ENCODE measurements around the gene RRP15.

RRP15 gene

DNA sequence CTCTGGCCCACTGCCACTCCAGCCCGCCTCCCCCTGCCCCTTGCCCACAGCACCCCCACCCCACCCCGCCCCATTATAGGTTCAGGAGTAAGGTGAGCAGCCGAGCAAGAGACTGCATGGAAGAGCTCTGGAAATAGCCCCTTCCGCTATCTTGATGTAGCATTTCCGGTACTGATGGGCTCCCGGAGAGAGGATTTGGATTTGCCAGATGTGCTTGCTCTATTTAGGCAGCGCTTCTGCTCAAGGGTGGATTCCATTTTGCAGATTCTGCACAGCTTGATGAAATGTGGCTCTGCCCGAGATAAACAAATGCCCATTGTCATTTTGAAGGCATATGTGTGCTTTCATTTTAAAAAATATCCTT, 67.0 kb downstream of the RRP15 start:
- no peaks in the 10 kb centered on the region for H4K20me1 ChIP-seq (ENCODE audit: insufficient read depth, low read length, poor library complexity, severe bottlenecking)

DNA sequence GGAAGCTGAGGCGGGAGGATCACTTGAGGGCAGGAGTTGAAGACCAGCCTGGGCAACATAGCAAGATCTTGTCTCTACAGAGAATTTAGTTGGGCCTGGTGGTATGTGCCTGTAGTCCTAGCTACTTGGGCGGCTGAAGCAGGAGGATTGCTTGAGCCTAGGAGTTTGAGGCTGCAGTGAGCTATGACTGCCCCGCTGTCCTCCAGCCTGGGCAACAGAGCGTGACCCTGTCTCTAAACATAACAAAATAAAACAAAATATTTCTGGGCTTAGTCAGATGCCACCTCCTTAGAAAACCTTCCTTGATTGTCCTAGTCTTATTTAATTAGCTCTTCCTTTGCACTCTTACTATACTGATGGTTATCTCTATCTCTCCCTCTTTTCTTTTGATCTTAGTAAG, 68.6 kb downstream of the RRP15 start:
- Histone ChIP-seq H3K4me2 (ENCODE audit: low read depth, low read length, poor library complexity, severe bottlenecking) (no peak overlapping the region), H3K9me3 (ENCODE audit: insufficient read depth, low read depth, low read length) (no peaks in the 10 kb centered on the region), H2AFZ (ENCODE audit: low read length) (no peak overlapping the region), H3K9me2 (replicated peaks; ENCODE audit: low read depth, low read length) (no peaks in the 10 kb centered on the region), H3K79me2 (ENCODE audit: insufficient read depth, low read length) (no peaks in the 10 kb centered on the region), H3K36me3 (ENCODE audit: insufficient read depth, low read length) (no peaks in the 10 kb centered on the region), H4K20me1 (ENCODE audit: insufficient read depth, low read length, poor library complexity, severe bottlenecking) (no peaks in the 10 kb centered on the region), H3F3A (ENCODE audit: low read depth) (no peaks in the 10 kb centered on the region; the same call in 1 of the 2 replicates), H3K4me3 (ENCODE audit: low read length, poor library complexity, severe bottlenecking) (no peak overlapping the region), H3K9ac (ENCODE audit: low read depth, low read length, poor library complexity, severe bottlenecking) (no peak overlapping the region), H3K4me1 (ENCODE audit: insufficient read depth, low read length, poor library complexity, severe bottlenecking) (peaks cover 11% of the 10 kb centered on the region), H3K27me3 (ENCODE audit: insufficient read depth, low read length, poor library complexity, severe bottlenecking) (no peaks in the 10 kb centered on the region)
- TF ChIP-seq CTCF (conservative IDR thresholded peaks at IDR 0.05; ENCODE audit: low read length) = no peak
- no peak for TF ChIP-seq EZH2phosphoT487 (IDR thresholded peaks at IDR 0.05; ENCODE audit: borderline replicate concordance)

More for the DNA sequence above, 67.0 kb downstream of the RRP15 start:
- Histone ChIP-seq H3K27me3 (ENCODE audit: insufficient read depth, low read length, poor library complexity, severe bottlenecking) (no peaks in the 10 kb centered on the region), H3K4me2 (ENCODE audit: low read depth, low read length, poor library complexity, severe bottlenecking) (no peak overlapping the region), H2AFZ (ENCODE audit: low read length) (no peak overlapping the region), H3K9me2 (replicated peaks; ENCODE audit: low read depth, low read length) (no peaks in the 10 kb centered on the region), H3K4me3 (ENCODE audit: low read length, poor library complexity, severe bottlenecking) (no peak overlapping the region), H3K79me2 (ENCODE audit: insufficient read depth, low read length) (no peaks in the 10 kb centered on the region), H3F3A (ENCODE audit: low read depth) (no peaks in the 10 kb centered on the region; the same call in 1 of the 2 replicates), H3K36me3 (ENCODE audit: insufficient read depth, low read length) (no peaks in the 10 kb centered on the region), H3K9me3 (ENCODE audit: insufficient read depth, low read depth, low read length) (no peaks in the 10 kb centered on the region), H3K9ac (ENCODE audit: low read depth, low read length, poor library complexity, severe bottlenecking) (no peak overlapping the region), H3K4me1 (ENCODE audit: insufficient read depth, low read length, poor library complexity, severe bottlenecking) (peaks cover 15% of the 10 kb centered on the region)
- TF ChIP-seq CTCF (conservative IDR thresholded peaks at IDR 0.05; ENCODE audit: low read length) (no peak), EZH2phosphoT487 (IDR thresholded peaks at IDR 0.05; ENCODE audit: borderline replicate concordance) (no peak)

DNA sequence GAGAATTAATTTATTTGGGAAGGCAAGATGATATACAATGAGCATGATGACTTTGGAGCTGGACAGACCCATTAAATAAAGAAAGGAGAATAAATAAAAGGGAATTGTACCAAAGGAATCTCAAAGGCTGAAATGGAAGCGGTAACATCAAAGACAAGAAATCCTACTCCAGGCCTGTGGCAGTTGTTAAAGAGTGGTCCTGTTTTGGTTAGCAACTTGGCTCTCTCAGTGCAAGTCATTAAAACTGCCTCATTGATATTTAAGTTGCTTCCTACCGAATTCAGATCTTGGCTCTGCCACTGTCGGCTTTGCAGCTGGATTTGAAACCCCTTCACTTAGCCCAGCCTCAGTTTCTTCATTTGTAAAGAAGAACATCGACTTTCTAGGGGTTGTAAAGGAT, 70.2 kb downstream of the RRP15 start:
- Histone ChIP-seq H4K20me1 (ENCODE audit: insufficient read depth, low read length, poor library complexity, severe bottlenecking) (no peaks in the 10 kb centered on the region), H3K79me2 (ENCODE audit: insufficient read depth, low read length) (no peaks in the 10 kb centered on the region), H3K27me3 (ENCODE audit: insufficient read depth, low read length, poor library complexity, severe bottlenecking) (no peaks in the 10 kb centered on the region), H3K4me1 (ENCODE audit: insufficient read depth, low read length, poor library complexity, severe bottlenecking) (peaks cover 11% of the 10 kb centered on the region), H3K9me3 (ENCODE audit: insufficient read depth, low read depth, low read length) (no peaks in the 10 kb centered on the region), H3F3A (ENCODE audit: low read depth) (no peaks in the 10 kb centered on the region), H3K9me2 (replicated peaks; ENCODE audit: low read depth, low read length) (no peaks in the 10 kb centered on the region), H3K4me3 (ENCODE audit: low read length, poor library complexity, severe bottlenecking) (no peak overlapping the region), H3K4me2 (ENCODE audit: low read depth, low read length, poor library complexity, severe bottlenecking) (no peak overlapping the region), H2AFZ (ENCODE audit: low read length) (no peak overlapping the region), H3K9ac (ENCODE audit: low read depth, low read length, poor library complexity, severe bottlenecking) (no peak overlapping the region), H3K36me3 (ENCODE audit: insufficient read depth, low read length) (no peaks in the 10 kb centered on the region)
- TF ChIP-seq EZH2phosphoT487 (IDR thresholded peaks at IDR 0.05; ENCODE audit: borderline replicate concordance) = no peak
- no peak for TF ChIP-seq CTCF (conservative IDR thresholded peaks at IDR 0.05; ENCODE audit: low read length)
